ENCODE measurements around the gene ACOT8. TPM values are rescaled to one million over a fixed set of nuclear protein-coding genes. Genes with fewer than 3 reads are reported as not detected.

Gene ACOT8
- total RNA-seq, 1 donor from 2014 or later, result 27.3 TPM

- intact Hi-C loops (cut with micrococcal nuclease), result loop anchor here (10.0 kb wide), 1 partner anchor 568 kb away; no protein-coding TSS in a partner anchor
- ATAC-seq (ENCODE audit: low read depth) (no peak), DNase-seq (no peak)
- no peak for TF ChIP-seq CTCF (IDR thresholded peaks at IDR 0.05)
- Mint-ChIP-seq H3K4me1 (peaks cover 21% of the 10 kb centered on the region), H3K27me3 (no peaks in the 10 kb centered on the region), H3K4me3 (no peak overlapping the region), H3K27ac (no peak overlapping the region), H3K36me3 (ENCODE audit: low read depth) (peaks cover 57% of the 10 kb centered on the region), H3K9me3 (no peaks in the 10 kb centered on the region)
- POLR2A ChIA-PET, result interaction anchor here (1.0 kb wide), 1 partner anchor 175 kb away, joined by 3 read pairs; the partner anchor contains the start of gene ZNF335
- CTCF ChIA-PET, result no interaction called here
Measured at GRCh38 chr20:45796337-45797065, 60.7 kb downstream of the ACOT8 start.

- ATAC-seq (ENCODE audit: low read depth) (peak; percentile 28), DNase-seq (no peak)
- Mint-ChIP-seq H3K27me3 (no peaks in the 10 kb centered on the region), H3K27ac (peak overlapping the region; percentile 82), H3K4me3 (peak overlapping the region; percentile 92), H3K36me3 (ENCODE audit: low read depth) (peaks cover 43% of the 10 kb centered on the region), H3K9me3 (no peaks in the 10 kb centered on the region), H3K4me1 (peaks cover 16% of the 10 kb centered on the region)
- no peak for TF ChIP-seq CTCF (IDR thresholded peaks at IDR 0.05)
- intact Hi-C loops (cut with micrococcal nuclease), result loop anchor here (1.0 to 10.0 kb wide), 4 partner anchors 20 to 572 kb away; partner anchors contain the start of genes NCOA5 and UBE2C
- ChIA-PET POLR2A (interaction anchor here (1.0 to 1.5 kb wide), 5 partner anchors 64 to 572 kb away, joined by 3 to 10 read pairs (median 6); partner anchors contain the start of genes PCIF1, ZNF335 and ZSWIM1), CTCF (interaction anchor here (0.6 kb wide), 1 partner anchor 170 kb away, joined by 4 read pairs; no protein-coding TSS in a partner anchor)
Measured at GRCh38 chr20:45792317-45793118, 64.7 kb downstream of the ACOT8 start.

Other genes with a start within 250 kb of the ACOT8 start
- gene WFDC10A, start 227.7 kb downstream of the ACOT8 start, total RNA-seq, result not detected in 2 replicates
- not detected in 2 replicates for gene WFDC9, start 226.1 kb downstream of the ACOT8 start, total RNA-seq
- gene WFDC11, start 187.2 kb downstream of the ACOT8 start, total RNA-seq, result not detected in 2 replicates
- not detected in 2 replicates for gene WFDC13, start 155.4 kb downstream of the ACOT8 start, total RNA-seq
- gene WFDC10B, start 152.4 kb downstream of the ACOT8 start, total RNA-seq, result not detected in 2 replicates
- gene SPINT4, start 135.0 kb downstream of the ACOT8 start, total RNA-seq, result not detected in 2 replicates
- not detected in 2 replicates for gene WFDC3, start 65.5 kb downstream of the ACOT8 start, total RNA-seq
- 23.6 and 24.4 TPM in 2 replicates for gene DNTTIP1, start 65.4 kb downstream of the ACOT8 start, total RNA-seq
- 2.4 and 3.3 TPM in 2 replicates for gene UBE2C, start 44.7 kb downstream of the ACOT8 start, total RNA-seq
- gene TNNC2, start 30.1 kb downstream of the ACOT8 start, total RNA-seq, result 0.32 TPM in 1 of 2 replicates, not detected in the other
- 0.49 and 0.93 TPM in 2 replicates for gene SNX21, start 23.6 kb downstream of the ACOT8 start, total RNA-seq
- 5.9 and 6.4 TPM in 2 replicates for gene ZSWIM3, start 222 bp upstream of the ACOT8 start, total RNA-seq
- 13.9 and 15.1 TPM in 2 replicates for gene ZSWIM1, start 23.8 kb upstream of the ACOT8 start, total RNA-seq
- 0.53 and 0.88 TPM in 2 replicates for gene SPATA25, start 30.2 kb upstream of the ACOT8 start, total RNA-seq
- gene NEURL2, start 33.8 kb upstream of the ACOT8 start, total RNA-seq, result 1.1 and 2.0 TPM in 2 replicates
- 61.9 and 67.2 TPM in 2 replicates for gene CTSA, start 33.9 kb upstream of the ACOT8 start, total RNA-seq
- gene PLTP, start 54.8 kb upstream of the ACOT8 start, total RNA-seq, result 2.3 and 3.5 TPM in 2 replicates
- gene PCIF1, start 77.3 kb upstream of the ACOT8 start, total RNA-seq, result 48.3 and 55.7 TPM in 2 replicates
- 39.2 and 49.6 TPM in 2 replicates for gene ZNF335, start 114.8 kb upstream of the ACOT8 start, total RNA-seq
- gene MMP9, start 151.5 kb upstream of the ACOT8 start, total RNA-seq, result 2.0 and 2.3 TPM in 2 replicates
- not detected in 2 replicates for gene SLC12A5, start 171.8 kb upstream of the ACOT8 start, total RNA-seq
- 46.4 and 53.1 TPM in 2 replicates for gene NCOA5, start 232.6 kb upstream of the ACOT8 start, total RNA-seq